ENCODE results near the gene IL22. TPM values are rescaled to one million over a fixed set of nuclear protein-coding genes. Genes with fewer than 3 reads are reported as not detected.

IL22 gene
- total RNA-seq, 1 donor from 2014 or later, result not detected

DNA sequence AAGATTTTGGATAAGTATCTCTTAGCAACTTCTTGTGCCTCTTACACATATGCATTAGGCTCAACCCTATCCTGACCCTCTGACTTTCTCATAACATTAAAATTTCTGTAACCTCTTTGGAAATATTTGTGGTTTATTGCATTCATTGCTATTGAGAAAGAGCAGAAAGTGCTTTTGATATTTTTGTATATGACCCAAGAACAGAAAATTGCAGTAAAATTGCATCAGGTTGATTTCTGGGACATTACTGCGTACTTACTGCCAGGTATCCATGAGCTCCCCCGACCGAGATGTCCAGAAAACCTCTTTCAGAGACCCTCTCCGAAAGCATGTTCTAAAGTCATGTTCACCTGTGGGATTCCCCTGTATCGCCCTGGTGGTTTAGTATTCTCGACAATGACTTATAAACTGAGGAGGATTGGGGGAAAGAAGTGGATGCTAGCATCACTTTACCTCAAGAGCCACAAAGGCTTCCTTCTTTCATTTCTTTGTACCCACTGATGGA is 14.5 kb upstream of the IL22 start:
- Mint-ChIP-seq H3K9me3 (no peaks in the 10 kb centered on the region), H3K27ac (no peak overlapping the region), H3K4me3 (no peak overlapping the region), H3K27me3 (ENCODE audit: insufficient read depth, low read depth) (no peaks in the 10 kb centered on the region), H3K4me1 (peaks cover 9% of the 10 kb centered on the region), H3K36me3 (no peaks in the 10 kb centered on the region)
- H3K36me3 ChIP-seq, result no peaks in the 10 kb centered on the region
- H3K4me2 ChIP-seq, result no peak overlapping the region
- peaks cover 4% of the 10 kb centered on the region for H3K4me1 ChIP-seq
- no peaks in the 10 kb centered on the region for H3F3A ChIP-seq (ENCODE audit: low read depth)
- TF ChIP-seq EZH2 (IDR thresholded peaks at IDR 0.05), result no peak
- TF ChIP-seq, protein P1, sequence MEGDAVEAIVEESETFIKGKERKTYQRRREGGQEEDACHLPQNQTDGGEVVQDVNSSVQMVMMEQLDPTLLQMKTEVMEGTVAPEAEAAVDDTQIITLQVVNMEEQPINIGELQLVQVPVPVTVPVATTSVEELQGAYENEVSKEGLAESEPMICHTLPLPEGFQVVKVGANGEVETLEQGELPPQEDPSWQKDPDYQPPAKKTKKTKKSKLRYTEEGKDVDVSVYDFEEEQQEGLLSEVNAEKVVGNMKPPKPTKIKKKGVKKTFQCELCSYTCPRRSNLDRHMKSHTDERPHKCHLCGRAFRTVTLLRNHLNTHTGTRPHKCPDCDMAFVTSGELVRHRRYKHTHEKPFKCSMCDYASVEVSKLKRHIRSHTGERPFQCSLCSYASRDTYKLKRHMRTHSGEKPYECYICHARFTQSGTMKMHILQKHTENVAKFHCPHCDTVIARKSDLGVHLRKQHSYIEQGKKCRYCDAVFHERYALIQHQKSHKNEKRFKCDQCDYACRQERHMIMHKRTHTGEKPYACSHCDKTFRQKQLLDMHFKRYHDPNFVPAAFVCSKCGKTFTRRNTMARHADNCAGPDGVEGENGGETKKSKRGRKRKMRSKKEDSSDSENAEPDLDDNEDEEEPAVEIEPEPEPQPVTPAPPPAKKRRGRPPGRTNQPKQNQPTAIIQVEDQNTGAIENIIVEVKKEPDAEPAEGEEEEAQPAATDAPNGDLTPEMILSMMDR (IDR thresholded peaks at IDR 0.05), result no peak
- TF ChIP-seq EZH2phosphoT487 (IDR thresholded peaks at IDR 0.05), result no peak
- no peak overlapping the region for H3K27ac ChIP-seq
- H2AFZ ChIP-seq (replicated peaks), result no peak overlapping the region
- no peak for DNase-seq (ENCODE audit: low spot score)
- no peak overlapping the region for H3K4me3 ChIP-seq
- H3K27me3 ChIP-seq, result no peaks in the 10 kb centered on the region
- no peak overlapping the region for H3K9ac ChIP-seq
- H4K20me1 ChIP-seq (ENCODE audit: low read depth), result no peaks in the 10 kb centered on the region
- H3K79me2 ChIP-seq (ENCODE audit: low read depth), result no peaks in the 10 kb centered on the region
- H3K9me3 ChIP-seq (ENCODE audit: low read depth), result no peaks in the 10 kb centered on the region

DNA sequence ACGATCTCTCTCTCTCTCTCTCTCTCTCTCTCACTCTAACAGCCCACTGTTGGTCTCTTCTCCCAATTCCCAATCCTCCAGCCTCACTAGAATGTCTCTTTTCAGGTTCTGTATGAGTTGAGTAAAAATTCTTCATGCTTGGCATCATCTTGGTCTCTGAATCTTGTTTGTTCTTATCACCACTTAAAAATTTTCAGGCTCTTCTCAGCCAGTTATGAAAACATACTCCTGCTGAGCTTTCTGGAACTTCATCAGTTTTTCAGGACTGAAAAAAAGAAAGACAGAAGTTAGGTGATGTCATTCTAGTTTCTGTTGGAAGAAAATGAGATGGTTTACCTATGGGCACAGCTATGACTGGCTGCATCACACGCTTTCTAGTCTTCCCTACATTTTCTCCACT is 11.5 kb upstream of the IL22 start:
- Mint-ChIP-seq H3K9me3 (no peaks in the 10 kb centered on the region), H3K4me3 (no peak overlapping the region), H3K36me3 (no peaks in the 10 kb centered on the region), H3K4me1 (no peaks in the 10 kb centered on the region), H3K27ac (no peak overlapping the region), H3K27me3 (ENCODE audit: insufficient read depth, low read depth) (no peaks in the 10 kb centered on the region)
- no peak for DNase-seq (ENCODE audit: low spot score)
- no peak overlapping the region for H3K9ac ChIP-seq
- no peak overlapping the region for H2AFZ ChIP-seq (replicated peaks)
- no peaks in the 10 kb centered on the region for H4K20me1 ChIP-seq (ENCODE audit: low read depth)
- H3K9me3 ChIP-seq (ENCODE audit: low read depth), result no peaks in the 10 kb centered on the region
- H3K79me2 ChIP-seq (ENCODE audit: low read depth), result no peaks in the 10 kb centered on the region
- TF ChIP-seq EZH2phosphoT487 (IDR thresholded peaks at IDR 0.05), result no peak
- no peak for TF ChIP-seq EZH2 (IDR thresholded peaks at IDR 0.05)
- TF ChIP-seq, protein P1 (IDR thresholded peaks at IDR 0.05), result no peak
- no peaks in the 10 kb centered on the region for H3K27me3 ChIP-seq
- no peak overlapping the region for H3K4me3 ChIP-seq
- no peaks in the 10 kb centered on the region for H3F3A ChIP-seq (ENCODE audit: low read depth)
- H3K27ac ChIP-seq, result no peak overlapping the region
- no peak overlapping the region for H3K4me2 ChIP-seq
- H3K4me1 ChIP-seq, result no peaks in the 10 kb centered on the region
- no peaks in the 10 kb centered on the region for H3K36me3 ChIP-seq

DNA sequence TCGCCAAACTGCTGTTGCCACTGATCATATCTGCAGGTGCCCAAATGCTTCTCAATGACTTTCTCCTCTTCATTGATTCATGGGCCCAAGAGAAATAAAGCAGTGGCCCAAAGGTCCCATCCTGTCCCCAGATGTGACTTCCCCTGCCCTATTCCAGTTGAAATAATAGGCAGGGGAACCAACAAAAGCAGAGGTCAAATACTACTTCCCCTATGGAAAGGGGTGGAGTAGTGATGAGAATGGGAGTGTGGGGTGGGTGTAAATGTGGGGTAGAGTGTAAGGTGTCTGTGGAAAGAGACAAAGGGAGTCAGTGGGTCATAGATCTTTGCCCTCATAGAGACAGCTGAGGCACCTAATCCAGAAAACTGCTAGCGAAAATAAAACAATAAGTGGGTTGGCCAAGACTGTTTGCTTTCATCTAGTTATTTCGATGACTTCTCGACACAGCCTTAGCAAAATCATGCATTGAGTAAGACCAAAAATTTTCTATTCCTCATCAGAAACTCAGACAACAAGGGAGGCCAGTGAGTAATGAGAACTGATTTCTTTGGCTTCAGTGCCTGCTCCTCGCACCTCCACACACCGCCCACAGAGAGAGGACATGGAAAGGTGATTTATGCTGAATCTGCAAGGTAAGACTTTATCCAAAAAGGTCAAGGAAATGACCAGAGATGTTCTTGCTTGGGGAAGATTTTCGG is 10.9 kb upstream of the IL22 start:
- no peak overlapping the region for H3K9ac ChIP-seq
- H3K27me3 ChIP-seq, result no peaks in the 10 kb centered on the region
- no peaks in the 10 kb centered on the region for H3K36me3 ChIP-seq
- H3F3A ChIP-seq (ENCODE audit: low read depth), result no peaks in the 10 kb centered on the region
- no peaks in the 10 kb centered on the region for H4K20me1 ChIP-seq (ENCODE audit: low read depth)
- TF ChIP-seq, protein P1 (IDR thresholded peaks at IDR 0.05), result no peak
- no peak for TF ChIP-seq EZH2 (IDR thresholded peaks at IDR 0.05)
- no peak for TF ChIP-seq EZH2phosphoT487 (IDR thresholded peaks at IDR 0.05)
- H3K27ac ChIP-seq, result no peak overlapping the region
- DNase-seq (ENCODE audit: low spot score), result no peak
- H3K4me1 ChIP-seq, result no peaks in the 10 kb centered on the region
- H3K79me2 ChIP-seq (ENCODE audit: low read depth), result no peaks in the 10 kb centered on the region
- no peaks in the 10 kb centered on the region for H3K9me3 ChIP-seq (ENCODE audit: low read depth)
- Mint-ChIP-seq H3K27ac (no peak overlapping the region), H3K36me3 (no peaks in the 10 kb centered on the region), H3K4me3 (no peak overlapping the region), H3K4me1 (peaks cover 3% of the 10 kb centered on the region), H3K27me3 (ENCODE audit: insufficient read depth, low read depth) (no peaks in the 10 kb centered on the region), H3K9me3 (no peaks in the 10 kb centered on the region)
- no peak overlapping the region for H3K4me3 ChIP-seq
- H3K4me2 ChIP-seq, result no peak overlapping the region
- H2AFZ ChIP-seq (replicated peaks), result no peak overlapping the region

All from neural progenitor cell (in vitro differentiated cells).